OCI-LY3 (cell line): ENCODE measurements around the gene UBXN6.

ENCODE experiments used
- H2AFZ ChIP-seq: fragments of 200-600, 300-600 bp; shearing (Covaris generic); 2 replicates; pipeline ENCODE4 v1.6.0; 2014; ENCODE audit warnings: antibody characterized with exemption, low read depth, low read length
- H3K27ac ChIP-seq: fragments of 200-600, 300-600 bp; sonication (generic); 2 replicates; pipeline ENCODE4 v1.5.1; 2014; ENCODE audit warnings: mild to moderate bottlenecking, low read length, moderate library complexity, mixed read lengths
- H3K27me3 ChIP-seq: fragments of 200-600, 300-600 bp; sonication (generic); 2 replicates; pipeline ENCODE4 v1.6.1; 2014; ENCODE audit warnings: low read depth, low read length, mixed read lengths
- H3K36me3 ChIP-seq: fragments of 200-600, 300-600 bp; sonication (generic); replicated peaks from 2 replicates; pipeline ENCODE3; 2014; ENCODE audit warnings: low read depth, low read length, mixed read lengths
- H3K4me1 ChIP-seq: fragments of 300-600, 200-600 bp; sonication (generic); 2 replicates; pipeline ENCODE4 v1.6.1; 2014; ENCODE audit warnings: low read length, mixed read lengths
- H3K4me2 ChIP-seq: fragments of 200-600, 300-600 bp; sonication (generic); 2 replicates; pipeline ENCODE4 v1.6.1; 2014; ENCODE audit warnings: low read length, mixed read lengths
- H3K4me3 ChIP-seq: fragments of 300-600, 200-600 bp; sonication (generic); 2 replicates; pipeline ENCODE4 v1.5.1; 2014; ENCODE audit warnings: antibody characterized with exemption, mild to moderate bottlenecking, low read length, moderate library complexity
- H3K79me2 ChIP-seq: fragments of 300-600, 200-600 bp; shearing (Covaris generic); 2 replicates; pipeline ENCODE4 v1.6.1; 2014; ENCODE audit warnings: mild to moderate bottlenecking, low read length, mixed read lengths
- H3K9ac ChIP-seq: fragments of 300-600, 200-600 bp; shearing (Covaris generic); 2 replicates; pipeline ENCODE4 v1.6.0; 2014; ENCODE audit warnings: mild to moderate bottlenecking, low read length, moderate library complexity
- H3K9me3 ChIP-seq: fragments of 200-600, 300-600 bp; shearing (Covaris generic); 2 replicates; pipeline ENCODE4 v1.6.1; 2014; ENCODE audit warnings: low read length, mixed read lengths; ENCODE audit not compliant: insufficient read depth
- H4K20me1 ChIP-seq: fragments of 200-600, 300-600 bp; sonication (generic); 2 replicates; pipeline ENCODE4 v1.6.1; 2016; ENCODE audit warnings: low read length, mixed read lengths; ENCODE audit not compliant: insufficient read depth
- CTCF ChIP-seq: fragments of 200-600, 300-600 bp; sonication (generic); IDR thresholded peaks from 2 replicates; pipeline ENCODE4 v1.5.1; 2014; ENCODE audit warnings: antibody characterized with exemption, low read length, low read depth
- EZH2phosphoT487 ChIP-seq: fragments of 200-600 bp; shearing (Covaris generic); IDR thresholded peaks from 2 replicates; pipeline ENCODE4 v1.6.1; 2018; ENCODE audit warnings: antibody characterized with exemption, mixed run types, low read depth

The UBXN6 gene

GRCh38 chr19:4429771-4430171, 27.8 kb downstream of the UBXN6 start:
- Histone ChIP-seq H3K9ac (no peak overlapping the region), H3K27ac (no peak overlapping the region), H3K27me3 (no peaks in the 10 kb centered on the region), H3K4me2 (no peak overlapping the region), H3K79me2 (peaks cover 13% of the 10 kb centered on the region), H2AFZ (no peak overlapping the region), H3K9me3 (no peaks in the 10 kb centered on the region), H3K36me3 (peaks cover 70% of the 10 kb centered on the region), H4K20me1 (peaks cover 4% of the 10 kb centered on the region; the same call in 1 of the 2 replicates), H3K4me1 (no peaks in the 10 kb centered on the region), H3K4me3 (no peak overlapping the region)
- no peak for TF ChIP-seq CTCF
- no peak for TF ChIP-seq EZH2phosphoT487

GRCh38 chr19:4429256-4429655, 28.3 kb downstream of the UBXN6 start:
- Histone ChIP-seq H3K4me3 (no peak overlapping the region), H3K4me2 (no peak overlapping the region), H3K36me3 (peaks cover 66% of the 10 kb centered on the region), H4K20me1 (peaks cover 4% of the 10 kb centered on the region; the same call in 1 of the 2 replicates), H2AFZ (no peak overlapping the region), H3K27me3 (no peaks in the 10 kb centered on the region), H3K79me2 (peaks cover 8% of the 10 kb centered on the region; the same call in 1 of the 2 replicates), H3K4me1 (no peaks in the 10 kb centered on the region), H3K9ac (no peak overlapping the region), H3K9me3 (no peaks in the 10 kb centered on the region), H3K27ac (no peak overlapping the region)
- TF ChIP-seq EZH2phosphoT487: no peak
- no peak for TF ChIP-seq CTCF

- no peak overlapping the region for H3K4me2 ChIP-seq
- no peaks in the 10 kb centered on the region for H3K4me1 ChIP-seq
- TF ChIP-seq EZH2phosphoT487 (no peak), CTCF (no peak)
- no peak overlapping the region for H3K9ac ChIP-seq
- H3K9me3 ChIP-seq: no peaks in the 10 kb centered on the region
- no peak overlapping the region for H3K27ac ChIP-seq
- H3K79me2 ChIP-seq: peaks cover 4% of the 10 kb centered on the region; the same call in 1 of the 2 replicates
- H3K4me3 ChIP-seq: no peak overlapping the region
- no peak overlapping the region for H2AFZ ChIP-seq
- H3K36me3 ChIP-seq: peaks cover 69% of the 10 kb centered on the region
- no peaks in the 10 kb centered on the region for H3K27me3 ChIP-seq
- peaks cover 4% of the 10 kb centered on the region; the same call in 1 of the 2 replicates for H4K20me1 ChIP-seq
These were observed 29.1 kb downstream of the UBXN6 start for GRCh38 chr19:4428326-4428975.

GRCh38 chr19:4425537-4425936, 32.1 kb downstream of the UBXN6 start:
- Histone ChIP-seq H3K9me3 (no peaks in the 10 kb centered on the region), H3K9ac (no peak overlapping the region), H3K27ac (no peak overlapping the region), H3K36me3 (peaks cover 62% of the 10 kb centered on the region), H4K20me1 (no peaks in the 10 kb centered on the region), H3K4me3 (no peak overlapping the region), H3K4me2 (no peak overlapping the region), H3K4me1 (no peaks in the 10 kb centered on the region), H2AFZ (no peak overlapping the region), H3K27me3 (no peaks in the 10 kb centered on the region), H3K79me2 (peaks cover 13% of the 10 kb centered on the region)
- TF ChIP-seq CTCF (no peak), EZH2phosphoT487 (no peak)
